GM19035 (cell line): Measurements from ENCODE around the gene ARHGEF39.
"Not testable (repeated sequence)": the region's sequence is repeated elsewhere in the genome, so short reads cannot be mapped to it uniquely, and the experiment has no call there.

Experiments used
- ATAC-seq: cut with Tn5 transposase; IDR thresholded peaks from one replicate; pipeline ENCODE4 v1.9.1; 2021; ENCODE audit not compliant: unreplicated experiment

Gene ARHGEF39

DNA sequence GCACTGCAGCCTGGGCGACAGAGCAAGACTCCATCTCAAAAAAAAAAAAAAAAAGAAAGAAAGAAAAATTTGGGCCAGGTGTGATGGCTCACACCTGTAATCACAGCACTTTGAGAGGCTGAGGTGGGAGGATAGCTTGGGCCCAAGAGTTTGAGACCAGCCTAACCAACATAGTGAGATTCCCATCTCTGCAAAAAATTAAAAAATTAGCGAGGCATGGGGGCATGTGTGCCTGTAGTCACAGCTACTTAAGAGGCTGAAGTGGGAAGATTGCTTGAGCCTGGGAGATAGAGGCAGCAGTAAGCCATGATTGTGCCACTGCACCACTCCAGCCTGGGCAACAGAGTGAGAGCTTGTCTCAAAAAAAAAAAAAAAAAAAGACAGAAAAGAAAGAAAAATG lies 11.4 kb downstream of the ARHGEF39 start:
- ATAC-seq: no peak

DNA sequence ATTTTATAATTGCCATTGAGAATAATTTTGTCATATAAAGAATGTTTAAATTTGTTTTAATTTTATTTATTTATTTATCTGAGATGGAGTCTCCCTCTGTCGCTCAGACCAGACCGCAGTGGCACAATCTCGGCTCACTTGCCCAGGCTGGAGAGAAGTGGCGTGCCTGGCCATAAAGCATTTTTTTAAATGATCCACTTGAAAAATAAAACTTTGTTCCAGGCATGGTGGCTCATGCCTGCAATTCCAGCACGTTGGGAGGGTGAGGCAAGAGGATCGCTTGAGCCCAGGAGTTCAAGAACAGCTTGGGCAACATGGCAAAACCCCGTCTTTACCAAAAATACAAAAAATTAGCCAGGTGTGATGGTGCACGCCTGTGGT lies 12.2 kb downstream of the ARHGEF39 start:
- ATAC-seq: no peak

DNA sequence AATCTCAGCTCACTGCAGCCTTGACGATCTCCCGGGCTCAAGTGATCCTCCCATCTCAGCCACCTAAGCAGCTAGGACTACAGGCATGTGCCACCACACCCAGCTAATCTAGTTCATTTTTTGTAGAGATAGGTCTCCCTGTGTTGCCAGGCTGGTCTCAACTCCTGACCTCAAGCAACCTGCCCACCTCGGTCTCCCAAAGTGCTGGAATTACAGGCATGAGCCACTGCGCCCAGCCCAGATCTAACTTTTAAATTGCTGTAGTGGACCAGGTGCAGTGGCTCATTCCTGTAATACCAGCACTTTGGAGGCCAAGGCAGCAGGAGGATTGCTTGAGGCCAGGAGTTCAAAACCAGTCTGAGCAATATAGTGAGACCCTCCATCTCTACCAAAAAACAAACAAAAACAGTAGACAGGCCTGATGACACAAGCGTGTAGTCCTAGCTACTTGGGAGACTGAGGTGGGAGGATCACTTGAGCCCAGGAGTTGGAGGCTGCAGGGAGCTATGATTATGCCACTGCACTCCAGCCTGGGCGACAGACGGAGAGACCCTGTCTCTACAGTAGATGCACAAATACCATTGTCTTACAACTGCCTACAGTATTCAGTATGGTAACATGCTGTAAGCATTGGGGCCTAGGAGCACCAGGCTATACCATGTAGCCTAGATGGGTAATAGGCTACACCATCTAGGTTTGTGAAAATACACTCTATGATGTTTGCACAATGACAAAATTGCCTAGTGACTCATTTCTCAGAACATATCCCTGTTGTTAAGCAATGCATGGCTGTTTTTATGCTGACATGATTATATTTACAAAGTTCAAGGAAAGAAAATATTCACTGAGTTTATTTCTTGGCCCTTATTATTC lies 12.8 kb downstream of the ARHGEF39 start:
- no peak for ATAC-seq

DNA sequence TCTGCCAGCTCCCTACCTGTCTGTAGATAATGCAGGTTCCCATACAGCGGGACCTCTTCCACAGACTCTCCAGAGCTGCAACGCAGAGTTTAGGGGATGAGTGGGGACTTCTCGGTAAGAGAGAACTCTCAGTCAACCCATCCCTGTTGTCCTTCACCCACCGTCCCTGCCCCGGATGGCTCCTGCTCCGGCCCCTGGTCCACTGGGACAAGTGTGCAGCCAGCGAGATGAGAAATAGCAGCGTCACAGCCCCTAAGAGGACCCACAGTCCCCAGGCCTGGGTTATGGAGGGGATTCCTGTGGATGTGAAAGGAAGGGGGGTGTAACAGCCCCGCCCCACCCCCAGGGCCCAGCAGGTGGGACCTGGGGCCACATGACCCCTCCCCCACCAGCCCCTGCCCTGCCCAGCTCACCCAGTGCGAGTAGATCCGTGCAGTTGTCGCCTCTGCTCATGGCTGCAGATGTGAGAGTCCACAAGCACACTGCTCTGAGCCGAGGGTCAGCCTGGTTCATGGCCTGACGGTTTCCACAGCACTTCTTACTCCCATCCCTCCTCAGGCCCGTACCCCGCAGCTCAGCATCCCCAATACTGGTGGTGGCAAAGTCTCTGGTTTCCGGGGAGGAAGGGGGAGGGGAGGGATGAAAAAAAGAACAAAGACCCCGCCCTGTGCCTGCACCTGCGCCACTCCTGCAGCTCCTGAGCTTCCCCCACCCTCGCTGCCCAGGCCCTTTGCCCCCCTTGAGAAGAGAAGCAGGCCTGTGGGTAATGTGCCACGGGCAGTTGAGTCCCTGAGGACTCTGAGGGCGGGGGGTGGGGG lies 14.4 kb downstream of the ARHGEF39 start, which contains the start of gene SIT1:
Gene SIT1 (minus strand): TSS at position 591 of the 818 bp plus-strand sequence. CDS start 78 bp downstream, at position 513.
- no peak for ATAC-seq

DNA sequence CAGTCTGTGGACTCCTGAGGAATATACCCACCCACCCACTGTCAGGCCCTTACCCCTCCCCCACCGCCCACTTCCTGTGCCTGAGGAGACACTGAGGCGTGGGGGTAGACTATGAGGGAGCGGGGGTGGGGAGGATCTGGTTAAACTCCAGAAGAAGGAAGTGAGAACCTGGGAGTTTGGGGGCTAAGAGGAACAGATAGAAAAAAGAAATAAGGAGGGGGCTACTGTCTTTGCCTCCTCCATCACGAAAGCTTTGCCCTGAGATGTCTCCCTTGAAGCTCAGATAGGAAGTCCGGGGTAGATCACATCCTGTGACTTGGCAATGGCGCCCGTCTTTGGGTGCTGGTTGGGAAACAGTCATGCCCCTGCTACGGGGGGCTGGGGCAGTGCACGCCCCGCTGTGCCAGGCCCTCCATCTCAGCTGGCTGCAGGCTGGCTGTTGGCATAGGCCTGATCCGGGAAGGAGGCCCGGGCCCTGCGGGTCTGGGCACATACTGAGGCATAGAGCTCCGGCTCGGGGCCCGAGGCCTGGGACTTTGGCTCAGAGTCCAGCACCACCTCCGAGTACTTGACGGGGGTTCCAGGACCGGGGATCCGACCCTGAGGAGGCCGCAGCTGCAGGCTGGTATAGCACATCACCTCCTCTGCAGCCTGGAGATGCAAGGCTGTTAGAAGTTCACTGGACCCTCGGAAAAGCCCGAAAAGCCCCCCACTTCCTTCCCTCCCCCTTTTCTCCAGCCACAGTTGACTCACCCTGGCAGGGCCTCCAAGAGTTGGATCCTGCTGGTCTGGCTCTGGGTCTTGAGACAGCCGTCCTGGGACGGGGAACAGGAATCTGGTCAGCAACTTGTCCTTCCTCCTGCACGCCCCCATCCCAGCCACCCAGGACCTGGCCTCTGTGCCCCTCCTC lies 15.3 kb downstream of the ARHGEF39 start:
- ATAC-seq: no peak

DNA sequence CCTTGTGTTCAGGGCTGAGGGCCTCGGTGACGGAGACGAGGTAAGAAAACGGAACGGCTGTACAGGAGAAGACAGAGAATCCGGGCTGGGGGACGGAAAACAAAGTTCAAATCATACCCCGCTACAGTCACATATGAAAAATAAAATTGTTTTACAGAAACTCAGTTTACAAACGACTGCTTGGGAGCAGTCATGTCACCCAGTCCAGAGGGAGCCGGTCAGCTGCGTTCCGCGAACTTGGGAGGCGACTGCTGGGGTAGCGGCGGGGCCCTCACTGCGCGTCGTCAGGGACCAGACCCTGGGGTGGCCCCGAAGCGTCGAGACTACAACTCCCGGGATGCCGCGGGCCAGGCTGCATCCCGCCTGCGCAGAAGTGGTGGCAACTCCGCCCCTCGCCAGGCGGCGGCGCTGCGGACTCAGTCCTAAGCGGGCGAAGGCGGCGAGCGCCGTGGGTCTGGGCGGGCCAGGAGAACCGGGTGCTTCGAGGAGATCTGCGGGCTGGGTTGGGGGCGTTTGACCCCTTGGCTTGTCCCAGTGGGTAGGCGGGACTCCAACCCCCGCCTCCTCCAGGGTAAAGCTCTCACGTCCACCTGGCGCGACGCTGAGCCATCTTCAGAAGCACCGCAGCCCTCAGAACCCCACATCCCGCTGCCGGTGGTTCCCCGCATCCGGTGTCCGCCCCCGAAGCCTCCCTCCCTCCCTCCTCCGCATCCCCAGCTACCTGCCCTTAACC lies 18.3 kb downstream of the ARHGEF39 start:
- peak; percentile 84 for ATAC-seq

DNA sequence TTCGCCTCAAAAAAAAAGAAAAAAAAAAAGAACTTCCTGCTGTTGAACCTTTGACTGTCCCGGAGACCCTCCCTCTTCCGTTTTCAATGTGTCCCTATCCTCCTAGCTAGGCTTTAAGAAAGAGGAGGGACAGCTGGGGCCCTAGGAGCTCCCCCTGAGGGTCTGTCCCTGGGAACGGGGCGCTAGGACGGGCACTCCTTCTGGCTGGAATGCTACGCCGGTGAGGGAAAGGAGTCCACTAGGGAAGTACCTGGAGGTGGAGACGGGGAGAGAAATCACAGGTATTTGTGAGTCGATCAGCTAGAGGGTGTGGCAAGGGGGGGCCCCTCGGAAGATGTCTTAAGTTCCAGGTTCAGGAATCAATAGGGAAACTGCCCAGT lies 18.9 kb downstream of the ARHGEF39 start:
- ATAC-seq: no peak

DNA sequence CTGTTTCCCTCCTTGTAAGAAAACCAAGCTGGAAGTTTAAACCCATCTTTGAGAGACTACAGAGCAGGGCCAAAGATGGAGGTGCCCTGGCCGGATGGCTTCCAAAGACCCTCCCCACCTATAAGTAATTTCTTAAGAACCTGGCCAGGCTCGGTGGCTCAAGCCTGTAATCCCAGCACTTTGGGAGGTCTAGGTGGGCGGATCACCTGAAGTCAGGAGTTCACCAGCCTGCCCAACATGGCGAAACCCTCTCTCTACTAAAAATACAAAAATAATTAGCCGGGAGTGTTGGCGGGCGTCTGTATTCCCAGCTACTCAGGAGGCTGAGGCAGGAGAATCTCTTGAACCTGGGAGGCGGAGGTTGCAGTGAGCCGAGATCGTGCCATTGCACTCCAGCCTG lies 19.3 kb downstream of the ARHGEF39 start:
- not testable (repeated sequence) for ATAC-seq

DNA sequence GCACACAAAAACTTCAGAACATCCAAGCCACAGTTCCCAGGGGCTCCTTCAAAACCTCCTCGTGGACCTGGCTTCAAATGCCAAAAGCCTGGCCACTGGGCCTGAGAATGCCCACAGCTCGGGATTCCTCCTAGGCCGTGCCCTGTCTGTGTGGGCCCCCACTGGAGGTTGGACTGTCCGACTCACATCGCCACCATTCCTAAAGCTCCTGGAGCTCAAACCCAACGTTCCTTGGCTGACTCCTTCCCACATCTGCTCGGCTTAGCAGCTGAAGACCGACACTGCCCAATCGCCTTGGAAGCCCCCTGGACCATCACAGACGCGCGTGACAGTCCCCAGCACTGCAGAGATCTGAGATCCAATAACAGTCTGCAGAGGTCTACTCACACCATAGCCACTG lies 21.9 kb downstream of the ARHGEF39 start:
- ATAC-seq: no peak

DNA sequence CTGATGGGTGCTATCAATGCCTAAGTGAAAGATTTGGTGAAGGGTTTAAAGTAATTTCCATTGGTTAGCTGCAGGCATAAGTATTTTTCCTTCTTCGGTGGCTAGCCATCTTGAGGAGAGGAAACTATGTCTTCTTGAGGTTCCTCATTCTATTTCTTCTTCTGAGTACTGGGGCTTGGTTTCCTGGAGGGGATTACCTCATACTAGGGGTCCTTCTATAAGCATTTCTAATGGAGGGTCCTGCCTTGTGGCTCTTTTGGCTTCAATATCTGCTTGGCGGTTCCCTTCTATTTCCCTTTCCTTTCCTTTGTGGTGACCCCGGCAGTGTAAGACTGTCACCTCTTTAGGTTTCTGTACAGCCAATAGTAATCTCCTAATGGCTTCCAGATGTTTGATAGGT lies 23.5 kb downstream of the ARHGEF39 start:
- not testable (repeated sequence) for ATAC-seq

DNA sequence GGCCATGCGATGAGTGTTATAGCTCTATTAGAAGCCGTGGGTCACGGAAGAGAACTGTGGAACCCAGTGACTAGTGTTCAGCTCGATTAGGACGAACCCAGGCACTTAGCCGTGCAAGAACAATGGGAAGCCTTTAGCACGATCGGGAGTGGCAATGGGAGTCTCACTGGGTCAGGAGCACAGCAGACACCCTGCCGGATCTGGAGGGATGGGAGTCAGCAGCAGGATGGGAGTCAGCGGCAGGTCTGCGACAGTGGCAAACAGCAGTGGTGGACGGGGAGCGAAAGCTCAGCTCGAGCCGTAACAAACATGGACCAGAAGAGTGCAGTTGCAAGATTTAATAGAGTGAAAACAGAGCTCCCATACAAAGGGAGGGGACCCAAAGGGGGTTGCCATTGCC lies 24.6 kb downstream of the ARHGEF39 start:
- ATAC-seq: not testable (repeated sequence)

DNA sequence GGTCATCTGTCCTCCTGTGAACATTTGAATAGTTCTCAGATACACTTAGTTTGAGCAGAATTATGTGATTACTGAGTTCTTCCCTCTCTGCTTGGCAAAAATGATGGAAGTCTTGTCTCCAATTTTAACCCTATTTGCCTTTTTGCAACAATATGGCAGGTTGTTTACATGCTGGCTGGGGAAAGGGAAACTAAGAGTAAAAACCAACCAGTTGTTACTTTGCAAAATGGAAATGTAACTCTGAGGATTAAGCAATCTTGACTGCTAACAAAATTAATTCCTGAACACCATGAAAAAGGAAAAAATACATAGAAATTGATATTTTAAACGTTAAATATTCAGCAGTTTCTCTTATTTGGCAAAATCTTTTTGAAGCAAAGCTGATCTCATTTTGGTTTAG lies 25.4 kb downstream of the ARHGEF39 start:
- no peak for ATAC-seq

DNA sequence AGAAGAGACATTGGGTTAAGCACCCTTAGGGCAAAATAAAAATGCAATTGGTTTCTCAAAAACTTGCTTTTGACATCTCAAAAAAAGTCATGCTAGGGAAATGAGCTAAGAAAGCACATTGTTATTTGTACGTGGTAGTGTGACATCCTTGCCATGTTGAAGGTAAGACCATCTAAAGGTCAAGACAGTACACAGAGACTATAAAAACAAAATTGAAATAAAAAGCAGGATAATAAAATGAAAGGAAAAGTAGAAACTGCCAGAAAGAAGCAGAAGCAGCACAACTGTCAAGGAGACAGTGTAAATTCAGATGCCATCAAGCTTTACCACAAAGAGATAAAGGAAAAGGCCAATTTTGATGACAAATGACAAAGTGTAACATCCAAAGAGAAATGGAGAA lies 25.8 kb downstream of the ARHGEF39 start:
- not testable (repeated sequence) for ATAC-seq

DNA sequence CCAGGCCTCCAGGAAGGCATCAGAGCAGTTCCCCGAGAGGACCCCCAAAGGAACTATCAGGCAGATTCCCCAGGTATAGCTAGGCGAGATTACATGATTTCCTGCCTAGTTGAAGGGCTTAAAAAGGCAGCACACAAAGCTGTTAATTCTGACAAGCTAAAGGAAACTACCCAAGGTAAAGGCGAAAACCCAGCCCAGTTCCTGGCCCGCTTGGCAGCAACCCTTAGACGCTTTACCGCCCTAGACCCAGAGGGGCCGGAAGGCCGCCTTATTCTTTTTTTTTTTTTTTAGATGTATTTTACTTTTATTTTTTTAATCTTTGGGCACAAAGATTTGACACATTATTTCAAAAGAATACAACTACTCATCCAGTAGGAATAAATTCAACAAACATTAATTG lies 26.2 kb downstream of the ARHGEF39 start:
- not testable (repeated sequence) for ATAC-seq

DNA sequence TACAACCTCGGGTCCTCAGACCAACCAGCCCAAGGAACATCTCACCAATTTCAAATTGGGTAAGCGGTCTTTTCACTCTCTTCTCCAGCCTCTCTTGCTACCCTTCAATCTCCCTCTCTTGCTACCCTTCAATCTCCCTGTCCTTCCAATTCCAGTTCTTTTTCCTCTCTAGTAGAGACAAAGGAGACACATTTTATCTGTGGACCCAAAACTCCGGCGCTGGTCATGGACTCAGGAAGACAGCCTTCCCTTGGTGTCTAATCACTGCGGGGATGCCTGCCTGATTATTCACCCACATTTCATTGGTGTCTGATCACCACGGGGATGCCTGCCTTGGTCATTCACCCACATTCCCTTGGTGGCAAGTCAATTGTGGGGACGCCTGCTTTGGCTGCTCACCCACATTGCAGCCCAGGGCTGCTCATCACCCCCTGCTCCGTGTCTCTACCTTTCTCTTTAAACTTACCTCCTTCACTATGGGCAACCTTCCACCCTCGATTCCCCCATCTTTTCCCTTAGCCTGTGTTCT lies 27.5 kb downstream of the ARHGEF39 start:
- not testable (repeated sequence) for ATAC-seq

DNA sequence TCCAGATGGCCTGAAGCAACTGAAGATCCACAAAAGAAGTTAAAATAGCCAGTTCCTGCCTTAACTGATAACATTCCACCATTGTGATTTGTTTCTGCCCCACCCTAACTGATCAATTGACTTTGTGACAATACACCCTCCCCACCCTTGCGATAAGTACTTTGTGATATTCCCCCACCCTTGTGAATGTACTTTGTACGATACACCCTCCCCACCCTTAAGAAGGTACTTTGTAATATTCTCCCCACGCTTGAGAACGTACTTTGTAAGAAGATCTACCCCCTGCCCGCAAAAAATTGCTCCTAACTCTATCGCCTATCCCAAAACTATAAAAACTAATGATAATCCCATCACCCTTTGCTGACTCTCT lies 28.1 kb downstream of the ARHGEF39 start:
- ATAC-seq: not testable (repeated sequence)

DNA sequence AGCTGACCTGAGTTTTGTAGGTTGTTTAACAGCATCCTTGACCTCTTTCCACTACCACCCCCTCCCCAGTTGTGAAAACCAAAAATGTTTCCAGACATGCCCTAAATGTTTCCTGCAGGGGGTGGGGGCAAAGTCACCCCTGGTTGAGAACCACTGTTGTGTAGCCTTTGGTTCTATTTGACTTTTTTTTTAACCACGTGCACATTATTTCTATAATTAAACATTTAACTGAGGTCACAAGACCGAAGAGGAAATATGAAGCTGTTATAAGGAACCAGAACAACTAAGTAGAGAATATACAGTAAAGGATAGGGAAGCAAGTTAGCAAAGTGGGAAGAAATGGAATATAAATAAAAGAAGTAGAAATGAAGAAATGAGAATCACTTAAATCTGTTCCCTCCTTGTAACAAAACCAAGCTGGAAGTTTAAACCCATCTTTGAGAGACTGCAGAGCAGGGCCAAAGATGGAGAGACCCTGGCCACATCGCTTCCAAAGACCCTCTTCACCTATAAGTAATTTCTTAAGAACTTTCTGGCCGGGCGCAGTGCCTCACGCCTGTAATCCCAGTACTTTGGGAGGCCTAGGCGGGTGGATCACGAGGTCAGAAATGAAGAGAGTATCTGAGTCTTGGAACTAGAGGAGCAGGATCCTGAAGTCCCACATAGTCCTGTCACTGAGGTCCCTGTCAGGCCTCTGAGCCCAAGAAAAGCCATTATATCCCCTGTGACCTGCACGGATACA lies 28.7 kb downstream of the ARHGEF39 start:
- no peak for ATAC-seq

DNA sequence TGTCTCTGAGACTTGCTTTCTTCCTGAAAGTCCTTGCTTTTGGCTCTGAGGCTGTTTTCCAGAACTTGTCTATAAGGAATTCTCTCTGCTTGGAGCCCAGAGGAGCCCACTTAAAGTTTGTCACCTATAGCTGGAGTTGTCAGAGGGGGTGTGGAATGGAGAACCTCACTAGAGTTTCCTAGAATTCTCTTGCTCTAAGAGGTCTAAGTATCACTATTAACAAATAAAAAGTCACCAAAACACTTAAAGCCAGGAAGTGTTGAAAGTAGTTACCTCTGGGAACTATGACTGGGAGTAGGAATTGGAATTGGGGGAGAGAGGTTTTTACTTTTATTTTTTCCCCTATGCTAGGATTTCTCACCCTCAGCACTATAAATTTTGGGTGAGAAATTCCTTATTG lies 29.3 kb downstream of the ARHGEF39 start:
- ATAC-seq: no peak

DNA sequence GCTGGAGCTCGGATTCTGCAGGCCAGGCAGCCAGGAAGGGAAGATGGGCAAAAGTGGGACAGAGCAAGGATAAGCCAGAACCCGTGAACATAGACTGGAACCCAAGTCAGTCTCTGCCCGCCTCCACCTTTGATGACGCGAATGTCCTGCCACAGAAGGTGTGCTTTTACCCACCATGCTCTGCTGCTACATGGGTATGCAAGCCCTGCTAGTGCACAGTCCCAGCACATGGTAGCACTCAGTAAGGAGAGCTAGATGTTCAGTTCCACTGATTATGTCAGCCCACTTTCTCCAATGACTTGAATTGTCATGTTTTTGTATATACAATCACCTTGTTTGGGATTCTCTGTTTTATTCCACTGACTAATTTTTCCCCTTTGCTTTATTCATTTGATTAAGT lies 35.4 kb downstream of the ARHGEF39 start:
- no peak for ATAC-seq
